Hepatocyte (in vitro differentiated cells): Measurements from ENCODE around the gene GDPD4.

Experiments used
- CTCF ChIP-seq: fragments of 200-600 bp; sonication (generic); IDR thresholded peaks from 2 replicates; pipeline ENCODE4 v1.5.1; 2016; ENCODE audit warnings: antibody characterized with exemption, mild to moderate bottlenecking; ENCODE audit not compliant: poor library complexity
- EZH2 ChIP-seq: fragments of 200-600 bp; sonication (generic); IDR thresholded peaks from 2 replicates; pipeline ENCODE4 v1.6.1; 2016; ENCODE audit warnings: antibody characterized with exemption, mild to moderate bottlenecking, borderline replicate concordance
- EZH2phosphoT487 ChIP-seq: fragments of 200-600 bp; sonication (generic); IDR thresholded peaks from one replicate; pipeline ENCODE4 v1.6.1; 2018; ENCODE audit warnings: antibody characterized with exemption, mild to moderate bottlenecking, low read depth, moderate library complexity; ENCODE audit not compliant: unreplicated experiment, severe bottlenecking

DNA sequence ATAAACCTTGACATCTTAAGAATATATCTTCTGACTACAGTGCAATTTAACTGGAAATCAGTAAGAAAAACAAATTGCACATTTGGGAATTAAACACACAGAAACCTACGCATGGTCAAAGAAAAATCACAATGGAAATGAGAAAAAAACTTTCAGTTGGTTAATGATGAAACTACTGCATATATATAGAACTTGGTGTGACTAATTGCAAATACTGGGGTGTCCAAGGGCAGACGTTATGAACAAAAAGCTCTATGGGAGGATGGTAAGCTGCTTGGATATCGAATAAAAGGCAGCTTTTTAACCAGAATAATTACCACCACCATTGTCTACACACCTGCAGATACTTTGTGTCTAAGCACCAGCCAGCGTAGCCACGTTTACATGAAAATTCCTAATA is 791 bp downstream of the GDPD4 start:
- TF ChIP-seq CTCF (no peak), EZH2phosphoT487 (no peak), EZH2 (no peak)
